ENCODE measurements around the gene RND1. TPM values are rescaled to one million over a fixed set of nuclear protein-coding genes. Genes with fewer than 3 reads are reported as not detected.

RND1 gene
- polyA plus RNA-seq, 1 of the 3 experiments (the other 2 are of a cell fraction) = 0.39 TPM

DNA sequence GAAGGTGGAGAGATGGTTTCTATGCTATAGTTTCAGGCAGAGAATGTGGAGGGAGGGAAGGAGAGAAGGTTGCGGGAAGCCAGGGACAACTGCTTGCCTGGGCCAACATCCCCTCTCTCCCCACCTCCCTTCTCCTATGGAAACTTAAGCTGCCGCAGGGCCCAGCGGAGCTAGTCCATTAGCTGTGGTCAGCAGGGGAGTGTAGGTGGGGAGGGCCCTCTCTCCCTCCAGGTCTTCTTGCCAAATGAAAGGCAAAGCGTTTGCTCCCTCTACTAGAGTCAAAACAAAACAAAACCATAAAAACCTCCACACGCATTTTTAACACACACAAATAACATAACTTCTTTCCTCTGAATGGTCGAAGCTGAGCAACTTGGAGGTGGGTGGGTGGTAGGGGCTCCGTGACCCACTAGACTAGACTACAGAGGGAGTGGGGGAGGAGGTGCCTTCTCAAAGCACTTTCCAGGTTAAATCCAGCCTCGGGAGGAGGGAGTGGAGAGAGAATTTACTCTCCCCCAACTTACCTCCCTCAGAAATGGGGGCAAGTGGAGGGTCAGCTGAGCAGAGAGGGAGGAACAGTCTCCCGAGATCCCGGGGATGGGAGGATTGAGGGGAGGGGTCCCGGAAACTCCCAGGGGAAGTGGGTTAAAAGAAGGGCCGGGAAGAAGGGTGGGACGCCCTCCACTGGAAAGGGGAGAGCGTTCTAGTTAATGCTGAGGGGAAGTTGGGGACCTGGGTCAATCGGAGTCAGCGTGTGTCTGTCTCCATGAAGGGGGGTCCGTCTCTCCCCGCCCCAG lies 52.0 kb downstream of the RND1 start:
- peaks cover 18 to 31% of the 10 kb centered on the region in 2 experiments; a peak in 3 of 4 replicates for H3K4me1 ChIP-seq (ENCODE audit: control insufficient read depth in 1 of 2, insufficient read depth in 2 of 2, low read depth in 1 of 2, low read length in 1 of 2)

DNA sequence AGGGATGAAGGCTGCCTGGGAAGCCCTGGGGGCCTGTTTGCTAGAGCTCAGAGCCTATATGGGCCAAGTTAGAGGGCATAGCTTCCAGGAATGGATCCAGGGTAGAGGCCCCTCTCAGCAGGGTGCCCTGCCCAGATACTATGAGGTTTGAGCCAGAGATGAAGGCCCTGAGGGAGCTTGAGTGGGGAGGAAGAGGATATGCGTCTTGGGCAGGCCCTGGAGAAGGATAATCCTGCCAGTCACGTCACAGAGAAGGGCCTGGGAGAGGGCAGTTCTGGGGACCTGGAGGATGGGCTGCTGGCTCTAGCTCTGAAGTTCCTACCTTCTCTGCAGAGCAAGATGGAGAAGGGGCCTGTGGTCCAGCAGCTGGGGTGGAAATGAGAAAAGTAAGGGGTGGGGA lies 53.3 kb downstream of the RND1 start:
- Histone ChIP-seq H3K9me3 (no peaks in the 10 kb centered on the region), H3K9me2 (no peaks in the 10 kb centered on the region), H2AFZ (ENCODE audit: low read depth) (no peak overlapping the region), H3K9ac (no peak overlapping the region), H3K4me1 (ENCODE audit: control insufficient read depth in 1 of 2, insufficient read depth in 2 of 2, low read depth in 1 of 2, low read length in 1 of 2) (peaks cover 18 to 26% of the 10 kb centered on the region in 2 experiments; a peak in 3 of 4 replicates), H3K4me3 (ENCODE audit: low read depth in 2 of 2, low read length in 1 of 2) (no peak overlapping the region), H3K4me2 (no peak overlapping the region), H3K27ac (ENCODE audit: low read depth in 2 of 2, low read length in 1 of 2) (no peak overlapping the region), H3K79me2 (ENCODE audit: insufficient read depth) (peaks cover 12% of the 10 kb centered on the region), H3K27me3 (ENCODE audit: insufficient read depth) (no peaks in the 10 kb centered on the region), H4K20me1 (ENCODE audit: insufficient read depth) (no peaks in the 10 kb centered on the region), H3F3A (replicated peaks; ENCODE audit: insufficient read depth) (peaks cover 6% of the 10 kb centered on the region), H3K36me3 (replicated peaks in 1 of 2; ENCODE audit: control insufficient read depth in 1 of 2, insufficient read depth in 2 of 2, low read length in 1 of 2) (no peaks in the 10 kb centered on the region)
- CTCF ChIA-PET = interaction anchor here (1.0 to 6.9 kb wide), 4 partner anchors 14 to 59 kb away, joined by 3 to 118 read pairs (median 14); partner anchors contain the start of gene ADCY6
- POLR2A ChIA-PET = no interaction called here
- WGBS (ENCODE audit: low lambda C conversion rate) = 92% methylated on average over 2 of the region's 2 CpGs
- no peak for DNase-seq
- TF ChIP-seq, protein P1, sequence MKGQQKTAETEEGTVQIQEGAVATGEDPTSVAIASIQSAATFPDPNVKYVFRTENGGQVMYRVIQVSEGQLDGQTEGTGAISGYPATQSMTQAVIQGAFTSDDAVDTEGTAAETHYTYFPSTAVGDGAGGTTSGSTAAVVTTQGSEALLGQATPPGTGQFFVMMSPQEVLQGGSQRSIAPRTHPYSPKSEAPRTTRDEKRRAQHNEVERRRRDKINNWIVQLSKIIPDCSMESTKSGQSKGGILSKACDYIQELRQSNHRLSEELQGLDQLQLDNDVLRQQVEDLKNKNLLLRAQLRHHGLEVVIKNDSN (IDR thresholded peaks at IDR 0.05; ENCODE audit: borderline replicate concordance, low read depth) = no peak
- no peak for TF ChIP-seq POLR2AphosphoS5 (IDR thresholded peaks at IDR 0.05; ENCODE audit: low read depth, low read length)
- no peak for TF ChIP-seq CHD2 (IDR thresholded peaks at IDR 0.05; ENCODE audit: low read length, partially characterized antibody)
- no peak for TF ChIP-seq YY1 (IDR thresholded peaks at IDR 0.05; ENCODE audit: low read depth)
- TF ChIP-seq, protein P2, sequence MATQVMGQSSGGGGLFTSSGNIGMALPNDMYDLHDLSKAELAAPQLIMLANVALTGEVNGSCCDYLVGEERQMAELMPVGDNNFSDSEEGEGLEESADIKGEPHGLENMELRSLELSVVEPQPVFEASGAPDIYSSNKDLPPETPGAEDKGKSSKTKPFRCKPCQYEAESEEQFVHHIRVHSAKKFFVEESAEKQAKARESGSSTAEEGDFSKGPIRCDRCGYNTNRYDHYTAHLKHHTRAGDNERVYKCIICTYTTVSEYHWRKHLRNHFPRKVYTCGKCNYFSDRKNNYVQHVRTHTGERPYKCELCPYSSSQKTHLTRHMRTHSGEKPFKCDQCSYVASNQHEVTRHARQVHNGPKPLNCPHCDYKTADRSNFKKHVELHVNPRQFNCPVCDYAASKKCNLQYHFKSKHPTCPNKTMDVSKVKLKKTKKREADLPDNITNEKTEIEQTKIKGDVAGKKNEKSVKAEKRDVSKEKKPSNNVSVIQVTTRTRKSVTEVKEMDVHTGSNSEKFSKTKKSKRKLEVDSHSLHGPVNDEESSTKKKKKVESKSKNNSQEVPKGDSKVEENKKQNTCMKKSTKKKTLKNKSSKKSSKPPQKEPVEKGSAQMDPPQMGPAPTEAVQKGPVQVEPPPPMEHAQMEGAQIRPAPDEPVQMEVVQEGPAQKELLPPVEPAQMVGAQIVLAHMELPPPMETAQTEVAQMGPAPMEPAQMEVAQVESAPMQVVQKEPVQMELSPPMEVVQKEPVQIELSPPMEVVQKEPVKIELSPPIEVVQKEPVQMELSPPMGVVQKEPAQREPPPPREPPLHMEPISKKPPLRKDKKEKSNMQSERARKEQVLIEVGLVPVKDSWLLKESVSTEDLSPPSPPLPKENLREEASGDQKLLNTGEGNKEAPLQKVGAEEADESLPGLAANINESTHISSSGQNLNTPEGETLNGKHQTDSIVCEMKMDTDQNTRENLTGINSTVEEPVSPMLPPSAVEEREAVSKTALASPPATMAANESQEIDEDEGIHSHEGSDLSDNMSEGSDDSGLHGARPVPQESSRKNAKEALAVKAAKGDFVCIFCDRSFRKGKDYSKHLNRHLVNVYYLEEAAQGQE (IDR thresholded peaks at IDR 0.05; ENCODE audit: low read depth, low read length) = no peak
- TF ChIP-seq TCF12 (IDR thresholded peaks at IDR 0.05) = no peak
- no peak for TF ChIP-seq FOXM1 (IDR thresholded peaks at IDR 0.05; ENCODE audit: low read depth)
- no peak for TF ChIP-seq ELF1 (IDR thresholded peaks at IDR 0.05)
- TF ChIP-seq, protein P3, sequence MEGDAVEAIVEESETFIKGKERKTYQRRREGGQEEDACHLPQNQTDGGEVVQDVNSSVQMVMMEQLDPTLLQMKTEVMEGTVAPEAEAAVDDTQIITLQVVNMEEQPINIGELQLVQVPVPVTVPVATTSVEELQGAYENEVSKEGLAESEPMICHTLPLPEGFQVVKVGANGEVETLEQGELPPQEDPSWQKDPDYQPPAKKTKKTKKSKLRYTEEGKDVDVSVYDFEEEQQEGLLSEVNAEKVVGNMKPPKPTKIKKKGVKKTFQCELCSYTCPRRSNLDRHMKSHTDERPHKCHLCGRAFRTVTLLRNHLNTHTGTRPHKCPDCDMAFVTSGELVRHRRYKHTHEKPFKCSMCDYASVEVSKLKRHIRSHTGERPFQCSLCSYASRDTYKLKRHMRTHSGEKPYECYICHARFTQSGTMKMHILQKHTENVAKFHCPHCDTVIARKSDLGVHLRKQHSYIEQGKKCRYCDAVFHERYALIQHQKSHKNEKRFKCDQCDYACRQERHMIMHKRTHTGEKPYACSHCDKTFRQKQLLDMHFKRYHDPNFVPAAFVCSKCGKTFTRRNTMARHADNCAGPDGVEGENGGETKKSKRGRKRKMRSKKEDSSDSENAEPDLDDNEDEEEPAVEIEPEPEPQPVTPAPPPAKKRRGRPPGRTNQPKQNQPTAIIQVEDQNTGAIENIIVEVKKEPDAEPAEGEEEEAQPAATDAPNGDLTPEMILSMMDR (IDR thresholded peaks at IDR 0.05) = no peak
- TF ChIP-seq, protein P4, sequence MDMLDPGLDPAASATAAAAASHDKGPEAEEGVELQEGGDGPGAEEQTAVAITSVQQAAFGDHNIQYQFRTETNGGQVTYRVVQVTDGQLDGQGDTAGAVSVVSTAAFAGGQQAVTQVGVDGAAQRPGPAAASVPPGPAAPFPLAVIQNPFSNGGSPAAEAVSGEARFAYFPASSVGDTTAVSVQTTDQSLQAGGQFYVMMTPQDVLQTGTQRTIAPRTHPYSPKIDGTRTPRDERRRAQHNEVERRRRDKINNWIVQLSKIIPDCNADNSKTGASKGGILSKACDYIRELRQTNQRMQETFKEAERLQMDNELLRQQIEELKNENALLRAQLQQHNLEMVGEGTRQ (IDR thresholded peaks at IDR 0.05; ENCODE audit: borderline replicate concordance, low read depth, low read length) = no peak
- TF ChIP-seq GATA2 (CRISPR knock-in tag; IDR thresholded peaks at IDR 0.05) = no peak

More for the DNA sequence above, 52.0 kb downstream of the RND1 start:
- no peaks in the 10 kb centered on the region for H3K27me3 ChIP-seq (ENCODE audit: insufficient read depth)
- H3K9me2 ChIP-seq = no peaks in the 10 kb centered on the region
- H3F3A ChIP-seq (replicated peaks; ENCODE audit: insufficient read depth) = peaks cover 6% of the 10 kb centered on the region
- H3K4me2 ChIP-seq = peak overlapping the region; percentile 97
- H3K27ac ChIP-seq (ENCODE audit: low read depth in 2 of 2, low read length in 1 of 2) = no peak overlapping the region; a peak in 1 of 4 replicates
- DNase-seq = no peak
- ChIA-PET POLR2A (interaction anchor here (1.3 kb wide), 1 partner anchor 16 kb away, joined by 5 read pairs; no protein-coding TSS in a partner anchor), CTCF (interaction anchor here (0.6 to 6.9 kb wide), 20 partner anchors 9 to 144 kb away, joined by 3 to 118 read pairs (median 6); partner anchors contain the start of genes ADCY6, ARF3, DDX23 and KANSL2)
- no peaks in the 10 kb centered on the region for H4K20me1 ChIP-seq (ENCODE audit: insufficient read depth)
- no peaks in the 10 kb centered on the region for H3K36me3 ChIP-seq (replicated peaks in 1 of 2; ENCODE audit: control insufficient read depth in 1 of 2, insufficient read depth in 2 of 2, low read length in 1 of 2)
- TF ChIP-seq RXRA (IDR thresholded peaks at IDR 0.05; ENCODE audit: borderline replicate concordance, low read depth) (no peak), TEAD4 (IDR thresholded peaks at IDR 0.05; ENCODE audit: borderline replicate concordance, insufficient read depth) (no peak), GABPA (IDR thresholded peaks at IDR 0.05; ENCODE audit: low read depth) (no peak), JUND (IDR thresholded peaks at IDR 0.05) (no peak)
- TF ChIP-seq, protein P3 (IDR thresholded peaks at IDR 0.05) = no peak
- TF ChIP-seq, protein P5, sequence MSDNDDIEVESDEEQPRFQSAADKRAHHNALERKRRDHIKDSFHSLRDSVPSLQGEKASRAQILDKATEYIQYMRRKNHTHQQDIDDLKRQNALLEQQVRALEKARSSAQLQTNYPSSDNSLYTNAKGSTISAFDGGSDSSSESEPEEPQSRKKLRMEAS (IDR thresholded peaks at IDR 0.05; ENCODE audit: low read depth) = no peak
- peak overlapping the region; percentile 96; the same call in 1 of the 2 replicates for H2AFZ ChIP-seq (ENCODE audit: low read depth)
- peaks cover 12% of the 10 kb centered on the region for H3K79me2 ChIP-seq (ENCODE audit: insufficient read depth)
- H3K9me3 ChIP-seq = no peaks in the 10 kb centered on the region
- 82% methylated on average over 18 of the region's 18 CpGs for WGBS (ENCODE audit: low lambda C conversion rate)
- H3K9ac ChIP-seq = peak overlapping the region; percentile 76
- H3K4me3 ChIP-seq (ENCODE audit: low read depth in 2 of 2, low read length in 1 of 2) = peak overlapping the region; percentile 68 to 75

Measured in SK-N-SH (cell line).